ENCODE results near the gene ZNF548. TPM values are rescaled to one million over a fixed set of nuclear protein-coding genes. Genes with fewer than 3 reads are reported as not detected.

Gene ZNF548
- total RNA-seq, 2 experiments from 2014 or later = 18.9 to 42.4 TPM

DNA sequence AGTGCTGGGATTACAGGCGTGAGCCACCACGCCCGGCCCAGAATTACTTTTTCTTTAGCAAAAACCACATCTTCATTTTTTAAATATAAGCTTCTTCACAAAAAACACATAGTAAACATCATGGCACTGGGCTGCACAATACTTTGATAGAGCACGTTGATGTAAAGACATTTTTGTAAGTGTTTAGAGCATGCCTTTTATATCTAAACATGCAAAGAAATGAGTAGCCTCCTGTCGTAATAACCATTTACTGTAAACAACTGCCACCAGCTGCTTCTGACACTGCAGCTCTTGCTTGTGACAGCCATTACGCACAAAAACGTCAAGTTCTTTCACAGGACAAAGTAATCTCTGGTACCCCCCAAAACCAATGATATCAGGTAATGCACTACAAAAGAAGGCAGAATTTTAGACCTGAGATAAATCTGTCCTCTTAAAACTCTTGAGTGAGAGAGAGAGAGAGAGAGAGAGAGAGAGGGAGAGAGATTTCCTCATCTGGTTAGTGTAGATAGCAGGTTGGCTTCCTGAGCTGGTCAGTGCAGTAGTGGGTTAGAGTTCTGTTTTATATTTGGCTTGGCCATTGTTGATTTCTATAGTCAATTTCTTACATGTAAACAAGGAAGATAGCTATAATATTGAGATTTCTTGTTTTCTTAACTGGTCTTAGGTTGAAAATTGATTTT, 6.7 kb upstream of the ZNF548 start:
- no peak overlapping the region for H3K27ac ChIP-seq (ENCODE audit: low read depth, low read length, poor library complexity, severe bottlenecking)
- ChIA-PET POLR2A (interaction anchor here (0.5 kb wide), 1 partner anchor 16 kb away, joined by 3 read pairs; no protein-coding TSS in a partner anchor), CTCF (ENCODE audit: unreplicated experiment) (no interaction called here)
- no peak for TF ChIP-seq EZH2phosphoT487 (IDR thresholded peaks at IDR 0.05; ENCODE audit: borderline replicate concordance, low read depth, low read length)
- TF ChIP-seq CTCF (conservative IDR thresholded peaks at IDR 0.05; ENCODE audit: low read length) = no peak
- no peaks in the 10 kb centered on the region for H3K9me2 ChIP-seq (ENCODE audit: insufficient read depth, low read length)
- H3K4me1 ChIP-seq (ENCODE audit: insufficient read depth, low read length, poor library complexity, severe bottlenecking) = no peaks in the 10 kb centered on the region
- H4K20me1 ChIP-seq (ENCODE audit: insufficient read depth, low read length) = no peaks in the 10 kb centered on the region
- no peaks in the 10 kb centered on the region for H3K79me2 ChIP-seq (ENCODE audit: insufficient read depth, low read depth, low read length)
- intact Hi-C loops (cut with micrococcal nuclease; ENCODE audit: unreplicated experiment) = no loop called here
- H3K4me2 ChIP-seq (ENCODE audit: low read length) = no peak overlapping the region
- H3K36me3 ChIP-seq (ENCODE audit: insufficient read depth, low read length) = peaks cover 10% of the 10 kb centered on the region
- no peak overlapping the region for H2AFZ ChIP-seq (ENCODE audit: low read length)
- peaks cover 8% of the 10 kb centered on the region; the same call in 1 of the 2 replicates for H3K9me3 ChIP-seq (ENCODE audit: low read length)
- H3K4me3 ChIP-seq (ENCODE audit: low read depth, low read length, poor library complexity, severe bottlenecking) = no peak overlapping the region
- DNase-seq (ENCODE audit: low spot score) = no peak
- no TSS peak for BruUV-seq (replicated peaks)

- Histone ChIP-seq H3K4me3 (ENCODE audit: low read depth, low read length, poor library complexity, severe bottlenecking) (peak overlapping the region; percentile 86), H3K9me3 (ENCODE audit: low read length) (peaks cover 22% of the 10 kb centered on the region; the same call in 1 of the 2 replicates), H3K9me2 (ENCODE audit: insufficient read depth, low read length) (no peaks in the 10 kb centered on the region), H2AFZ (ENCODE audit: low read length) (peak overlapping the region; percentile 100), H3K36me3 (ENCODE audit: insufficient read depth, low read length) (peaks cover 17% of the 10 kb centered on the region), H3K4me1 (ENCODE audit: insufficient read depth, low read length, poor library complexity, severe bottlenecking) (peaks cover 16% of the 10 kb centered on the region), H4K20me1 (ENCODE audit: insufficient read depth, low read length) (no peaks in the 10 kb centered on the region), H3K79me2 (ENCODE audit: insufficient read depth, low read depth, low read length) (peaks cover 27% of the 10 kb centered on the region; the same call in 1 of the 2 replicates), H3K4me2 (ENCODE audit: low read length) (peak overlapping the region; percentile 53), H3K27ac (ENCODE audit: low read depth, low read length, poor library complexity, severe bottlenecking) (peak overlapping the region; percentile 14)
- POLR2A ChIA-PET = interaction anchor here (0.6 to 1.3 kb wide), 4 partner anchors 20 to 1165 kb away, joined by 3 read pairs; partner anchors contain the start of genes TRAPPC2B and ZNF547
- no peak for DNase-seq (ENCODE audit: low spot score)
- no TSS peak for BruUV-seq (replicated peaks)
- TF ChIP-seq EZH2phosphoT487 (IDR thresholded peaks at IDR 0.05; ENCODE audit: borderline replicate concordance, low read depth, low read length) (no peak), CTCF (conservative IDR thresholded peaks at IDR 0.05; ENCODE audit: low read length) (no peak)
- intact Hi-C loops (cut with micrococcal nuclease; ENCODE audit: unreplicated experiment) = loop anchor here (1.0 kb wide), 1 partner anchor 26 kb away; the partner anchor contains the start of genes TRAPPC2B and ZNF547
- CTCF ChIA-PET (ENCODE audit: unreplicated experiment) = no interaction called here
Observed at GRCh38 chr19:57389194-57389729, 392 bp upstream of the ZNF548 start.

DNA sequence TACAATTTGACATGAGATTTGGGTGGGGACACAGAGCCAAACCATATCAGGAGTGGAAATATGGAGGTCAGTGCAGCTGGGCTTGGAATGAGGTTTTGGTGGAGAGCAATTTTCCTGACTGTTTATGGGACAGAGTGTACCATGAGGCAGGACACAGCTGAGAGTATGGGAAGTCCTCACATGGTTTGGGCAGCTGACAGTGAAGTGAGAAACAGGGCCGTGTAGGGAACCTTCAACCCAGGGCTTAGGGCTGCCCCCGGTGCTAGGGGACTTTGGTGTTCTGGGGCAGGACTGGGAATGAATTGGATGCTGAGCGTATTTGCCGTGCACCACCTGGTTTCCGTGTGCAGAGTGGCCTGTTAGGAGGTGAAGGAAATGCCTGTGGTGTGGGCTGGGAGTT, 6.1 kb downstream of the ZNF548 start:
- Histone ChIP-seq H3K9me3 (ENCODE audit: low read length) (peaks cover 11% of the 10 kb centered on the region; the same call in 1 of the 2 replicates), H2AFZ (ENCODE audit: low read length) (no peak overlapping the region), H3K4me3 (ENCODE audit: low read depth, low read length, poor library complexity, severe bottlenecking) (no peak overlapping the region), H3K4me1 (ENCODE audit: insufficient read depth, low read length, poor library complexity, severe bottlenecking) (peaks cover 5% of the 10 kb centered on the region), H3K36me3 (ENCODE audit: insufficient read depth, low read length) (peaks cover 55% of the 10 kb centered on the region), H4K20me1 (ENCODE audit: insufficient read depth, low read length) (no peaks in the 10 kb centered on the region), H3K4me2 (ENCODE audit: low read length) (no peak overlapping the region), H3K79me2 (ENCODE audit: insufficient read depth, low read depth, low read length) (peaks cover 20% of the 10 kb centered on the region; the same call in 1 of the 2 replicates), H3K9me2 (ENCODE audit: insufficient read depth, low read length) (no peaks in the 10 kb centered on the region), H3K27ac (ENCODE audit: low read depth, low read length, poor library complexity, severe bottlenecking) (no peak overlapping the region)
- no TSS peak for BruUV-seq (replicated peaks)
- intact Hi-C loops (cut with micrococcal nuclease; ENCODE audit: unreplicated experiment) = no loop called here
- ChIA-PET POLR2A (no interaction called here), CTCF (ENCODE audit: unreplicated experiment) (no interaction called here)
- TF ChIP-seq CTCF (conservative IDR thresholded peaks at IDR 0.05; ENCODE audit: low read length) = no peak
- no peak for TF ChIP-seq EZH2phosphoT487 (IDR thresholded peaks at IDR 0.05; ENCODE audit: borderline replicate concordance, low read depth, low read length)
- no peak for DNase-seq (ENCODE audit: low spot score)

Data from OCI-LY7 (cell line).